ENCODE measurements around the gene GPSM3. TPM values are rescaled to one million over a fixed set of nuclear protein-coding genes. Genes with fewer than 3 reads are reported as not detected.
A peak's percentile ranks its signal among the peaks of the same experiment; 100 is the strongest.
"Not testable (repeated sequence)": the region's sequence is repeated elsewhere in the genome, so short reads cannot be mapped to it uniquely, and the experiment has no call there.

The GPSM3 gene
- total and polyA plus RNA-seq, 11 donors, result 1.6 to 41.0 (median 3.8) TPM

DNA sequence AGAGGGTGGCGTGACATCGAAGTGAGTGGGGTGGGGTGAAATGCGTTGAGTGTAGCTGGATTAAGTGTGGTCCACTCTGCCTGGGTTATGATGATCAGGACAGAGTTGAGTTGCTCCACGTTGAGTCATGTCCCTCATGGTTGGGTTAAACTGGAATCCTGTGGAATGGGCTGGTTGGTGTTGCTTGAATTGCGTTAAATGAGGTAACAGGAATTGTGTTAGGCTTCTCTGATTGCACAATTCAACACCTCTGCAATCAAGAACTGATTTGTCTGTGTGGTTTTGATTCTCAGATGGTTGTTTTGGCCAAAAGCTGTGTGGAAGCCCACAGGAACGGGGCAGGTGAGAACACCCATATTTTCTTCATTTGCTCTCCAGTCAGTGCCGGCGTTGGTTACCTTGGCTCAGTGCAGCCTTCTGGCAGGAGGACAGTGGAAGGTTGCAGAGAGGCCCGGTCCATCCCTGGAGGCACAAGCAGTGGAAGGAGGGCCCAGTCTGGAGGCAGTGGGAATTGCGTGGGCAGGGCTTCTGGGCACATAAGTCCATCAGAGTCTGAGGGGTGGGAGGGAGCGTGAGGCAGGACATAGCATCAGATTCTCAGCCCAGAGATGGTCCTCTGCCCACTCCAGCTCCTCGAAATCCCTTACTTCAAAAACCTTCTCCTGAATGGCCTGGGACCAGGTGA, 19.8 kb upstream of the GPSM3 start:
- Histone ChIP-seq H3K4me3 (no peak overlapping the region), H3K9me3 (no peaks in the 10 kb centered on the region), H3K27ac (no peak overlapping the region), H3K4me1 (no peaks in the 10 kb centered on the region), H3K36me3 (peaks cover 0 to 64% (median 11%) of the 10 kb centered on the region in 9 donors), H3K27me3 (no peaks in the 10 kb centered on the region)
- intact Hi-C loops (cut with DNase I), result no loop called here
- WGBS, 4 donors, result 77 to 88% (median 85%) methylated on average over 12 of the region's 12 CpGs
- ATAC-seq (peak in 2 of 4 donors; percentile 29 to 33), DNase-seq (no peak)
- TF ChIP-seq, protein P1, sequence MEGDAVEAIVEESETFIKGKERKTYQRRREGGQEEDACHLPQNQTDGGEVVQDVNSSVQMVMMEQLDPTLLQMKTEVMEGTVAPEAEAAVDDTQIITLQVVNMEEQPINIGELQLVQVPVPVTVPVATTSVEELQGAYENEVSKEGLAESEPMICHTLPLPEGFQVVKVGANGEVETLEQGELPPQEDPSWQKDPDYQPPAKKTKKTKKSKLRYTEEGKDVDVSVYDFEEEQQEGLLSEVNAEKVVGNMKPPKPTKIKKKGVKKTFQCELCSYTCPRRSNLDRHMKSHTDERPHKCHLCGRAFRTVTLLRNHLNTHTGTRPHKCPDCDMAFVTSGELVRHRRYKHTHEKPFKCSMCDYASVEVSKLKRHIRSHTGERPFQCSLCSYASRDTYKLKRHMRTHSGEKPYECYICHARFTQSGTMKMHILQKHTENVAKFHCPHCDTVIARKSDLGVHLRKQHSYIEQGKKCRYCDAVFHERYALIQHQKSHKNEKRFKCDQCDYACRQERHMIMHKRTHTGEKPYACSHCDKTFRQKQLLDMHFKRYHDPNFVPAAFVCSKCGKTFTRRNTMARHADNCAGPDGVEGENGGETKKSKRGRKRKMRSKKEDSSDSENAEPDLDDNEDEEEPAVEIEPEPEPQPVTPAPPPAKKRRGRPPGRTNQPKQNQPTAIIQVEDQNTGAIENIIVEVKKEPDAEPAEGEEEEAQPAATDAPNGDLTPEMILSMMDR (IDR thresholded peaks at IDR 0.05), result no peak
- no peak for TF ChIP-seq POLR2A (IDR thresholded peaks at IDR 0.05)

DNA sequence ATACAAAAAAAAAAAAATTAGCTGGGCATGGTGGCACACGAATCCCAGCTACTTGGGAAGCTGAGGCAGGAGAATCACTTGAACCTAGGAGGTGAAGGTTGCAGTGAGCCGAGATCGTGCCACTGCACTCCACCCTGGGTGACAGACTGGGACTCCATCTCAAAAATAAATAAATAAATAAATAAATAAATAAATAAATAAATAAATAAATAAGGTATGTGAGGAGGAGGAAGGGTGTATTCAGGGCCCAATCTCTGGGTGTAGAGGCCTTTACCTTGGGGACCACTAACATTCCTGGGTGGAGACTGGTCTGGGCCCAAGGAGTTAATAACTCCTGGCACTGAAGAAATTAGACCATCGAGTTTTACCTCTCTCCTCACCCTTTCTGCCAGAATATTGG, 19.0 kb upstream of the GPSM3 start:
- H3K4me1 ChIP-seq; H3K9me3 ChIP-seq; DNase-seq; H3K27ac ChIP-seq; H3K27me3 ChIP-seq; H3K4me3 ChIP-seq; ATAC-seq; intact Hi-C loops (cut with DNase I): not testable (repeated sequence)
- WGBS, 4 donors, result 85 to 90% (median 88%) methylated on average over 4 of the region's 4 CpGs
- peaks cover 0 to 57% (median 4%) of the 10 kb centered on the region in 9 donors for H3K36me3 ChIP-seq

DNA sequence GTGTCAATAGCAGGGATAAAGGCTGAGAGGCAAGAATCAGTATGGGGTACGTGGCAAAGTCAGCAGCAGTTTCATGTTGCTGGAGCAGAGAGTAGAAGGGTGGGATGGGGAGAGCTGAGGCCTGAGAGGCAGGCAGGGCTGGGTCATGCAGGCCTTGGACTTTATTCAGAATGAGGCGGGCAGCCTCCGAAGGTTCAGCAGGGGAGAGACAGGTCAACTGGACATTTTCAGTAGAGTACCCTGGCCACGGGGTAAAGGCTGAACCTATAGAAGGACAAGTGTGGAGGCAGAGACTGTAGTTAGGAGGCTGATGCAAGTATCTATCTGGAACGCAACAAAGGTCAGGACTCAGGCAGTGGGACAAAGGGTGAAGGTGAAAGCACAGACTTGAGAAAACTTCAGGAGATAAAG, 17.8 kb upstream of the GPSM3 start:
- 85 to 90% (median 88%) methylated on average over 5 of the region's 5 CpGs for WGBS, 4 donors
- ATAC-seq (no peak), DNase-seq (no peak)
- H3K4me1 ChIP-seq, result no peaks in the 10 kb centered on the region
- no peaks in the 10 kb centered on the region for H3K9me3 ChIP-seq
- no peak overlapping the region for H3K27ac ChIP-seq
- intact Hi-C loops (cut with DNase I), result no loop called here
- H3K27me3 ChIP-seq, result no peaks in the 10 kb centered on the region
- peaks cover 0 to 50% (median 4%) of the 10 kb centered on the region in 9 donors for H3K36me3 ChIP-seq
- H3K4me3 ChIP-seq, result no peak overlapping the region
- TF ChIP-seq POLR2A (IDR thresholded peaks at IDR 0.05), result no peak
- TF ChIP-seq, protein P1 (IDR thresholded peaks at IDR 0.05), result no peak

DNA sequence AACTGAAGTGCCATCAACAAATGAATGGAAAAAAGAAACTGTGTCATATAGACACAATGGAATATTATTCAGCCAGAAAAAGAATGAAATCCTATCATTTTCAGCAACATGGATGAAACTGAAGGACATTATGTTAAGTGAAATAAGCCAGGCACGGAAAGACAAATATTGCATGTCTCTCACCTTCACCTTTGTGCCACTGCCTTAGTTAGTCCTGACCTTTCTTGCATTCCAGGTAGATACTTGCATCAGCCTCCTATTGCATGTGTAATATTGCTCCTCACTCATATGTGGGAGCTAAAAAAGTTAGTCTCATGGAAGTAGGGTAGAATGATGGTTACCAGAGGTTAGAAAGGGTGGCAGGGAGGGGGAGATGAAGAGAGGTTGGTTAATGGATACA, 16.6 kb upstream of the GPSM3 start:
- Histone ChIP-seq H3K9me3 (no peaks in the 10 kb centered on the region), H3K27ac (no peak overlapping the region), H3K4me3 (no peak overlapping the region), H3K27me3 (no peaks in the 10 kb centered on the region), H3K4me1 (no peaks in the 10 kb centered on the region), H3K36me3 (peaks cover 0 to 50% (median 8%) of the 10 kb centered on the region in 9 donors)
- no peak for TF ChIP-seq POLR2A (IDR thresholded peaks at IDR 0.05)
- TF ChIP-seq, protein P1 (IDR thresholded peaks at IDR 0.05), result no peak
- WGBS, 4 donors, result 79 to 93% (median 85%) methylated on average over 1 of the region's 1 CpG
- DNase-seq, result no peak
- intact Hi-C loops (cut with DNase I), result no loop called here
- ATAC-seq, result no peak

DNA sequence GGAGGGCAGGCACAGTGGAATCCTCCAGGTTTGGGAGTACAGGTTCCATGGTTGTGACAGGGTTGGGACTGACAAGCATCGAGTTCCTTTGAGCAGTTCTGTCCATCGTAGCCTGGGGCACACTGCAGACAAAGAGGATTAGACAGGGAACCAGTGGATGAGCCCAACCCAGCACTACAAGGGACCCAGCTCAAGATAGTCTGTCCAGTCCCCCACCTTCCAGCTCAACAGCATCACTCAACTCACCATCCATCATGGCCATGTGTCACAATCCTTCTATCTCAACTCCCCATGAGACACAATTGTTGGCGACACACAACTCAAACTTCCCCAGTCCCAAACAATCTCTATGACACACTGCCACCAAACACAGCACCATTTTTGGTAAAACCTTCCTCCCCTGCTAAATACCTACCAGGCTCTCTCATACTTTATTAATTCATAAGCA, 11.8 kb upstream of the GPSM3 start:
- intact Hi-C loops (cut with DNase I), result no loop called here
- Histone ChIP-seq H3K36me3 (peaks cover 0 to 69% (median 27%) of the 10 kb centered on the region in 9 donors), H3K27me3 (no peaks in the 10 kb centered on the region), H3K27ac (no peak overlapping the region), H3K4me1 (no peaks in the 10 kb centered on the region), H3K9me3 (no peaks in the 10 kb centered on the region), H3K4me3 (no peak overlapping the region)
- ATAC-seq, result no peak
- TF ChIP-seq, protein P1 (IDR thresholded peaks at IDR 0.05), result no peak
- no peak for TF ChIP-seq POLR2A (IDR thresholded peaks at IDR 0.05)
- WGBS, 4 donors, result 81 to 87% (median 85%) methylated on average over 3 of the region's 3 CpGs
- no peak for DNase-seq
